Stimulated activated CD8-positive, alpha-beta memory T cell treated with anti-CD3 and anti-CD28 coated beads, Interleukin-12 subunit alpha, Interleukin-12 subunit beta, amount 100 ng/mL, for 24 hours (primary cell): ENCODE data around the gene SYNPR.

Experiments used
- DNase-seq: peaks from one replicate; pipeline ENCODE4 v3.0.0-alpha.2; 2020; ENCODE audit errors: extremely low read depth

SYNPR gene

DNA sequence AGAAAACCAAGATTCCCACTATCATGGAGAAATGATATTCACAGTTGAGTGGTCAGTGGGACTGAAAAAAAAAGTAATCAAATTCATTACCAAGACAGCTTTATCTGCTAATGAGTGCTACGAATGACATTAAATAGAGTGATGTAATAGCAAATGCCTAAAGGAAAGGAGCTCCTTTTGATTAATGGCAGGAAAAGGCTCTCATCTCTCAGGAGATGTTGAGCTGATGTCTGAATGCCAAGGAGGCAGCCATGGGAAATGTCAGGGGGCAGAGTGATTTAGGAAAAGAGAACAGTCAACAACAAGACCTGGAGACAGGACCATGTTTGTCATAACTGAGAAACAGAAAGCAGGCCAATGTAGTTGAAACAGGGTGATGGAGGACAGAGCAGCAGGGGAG lies 277.7 kb downstream of the SYNPR start:
- DNase-seq: no peak

DNA sequence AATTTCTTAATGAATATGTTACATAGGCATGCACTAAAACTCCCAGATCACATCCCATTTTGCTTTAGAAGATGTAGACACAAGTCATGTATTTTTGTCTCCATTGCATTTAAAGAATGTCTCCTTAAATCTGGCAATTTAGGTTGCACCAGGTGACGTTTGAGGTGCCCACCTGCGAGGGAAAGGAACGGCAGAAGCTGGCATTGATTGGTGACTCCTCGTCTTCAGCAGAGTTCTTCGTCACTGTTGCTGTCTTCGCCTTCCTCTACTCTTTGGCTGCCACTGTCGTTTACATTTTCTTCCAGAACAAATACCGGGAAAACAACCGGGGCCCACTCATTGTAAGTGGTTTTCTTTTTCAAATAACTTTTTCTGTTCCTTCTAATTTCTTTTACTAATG lies 278.3 kb downstream of the SYNPR start:
- DNase-seq: no peak

GRCh38 chr3:63557912-63558311 lies 279.8 kb downstream of the SYNPR start:
- DNase-seq: no peak

DNA sequence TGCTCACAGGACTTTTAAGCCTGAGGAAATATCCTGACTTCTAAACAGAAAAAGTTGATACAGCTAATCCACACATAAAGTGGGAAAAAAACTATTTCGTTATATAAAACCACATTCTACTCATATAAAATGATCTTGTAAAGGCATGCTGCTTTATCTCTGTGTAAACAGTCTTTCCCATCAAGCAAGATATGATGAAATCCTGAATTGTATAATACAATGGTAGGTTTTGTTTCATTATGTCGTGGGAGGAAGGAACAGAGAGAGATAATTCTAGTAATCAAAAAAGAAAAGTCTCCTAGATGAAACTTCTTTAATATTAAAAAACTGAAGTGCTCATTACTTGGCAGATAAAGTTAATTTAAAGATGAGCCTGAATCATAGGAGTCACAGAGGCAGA lies 281.8 kb downstream of the SYNPR start:
- no peak for DNase-seq

DNA sequence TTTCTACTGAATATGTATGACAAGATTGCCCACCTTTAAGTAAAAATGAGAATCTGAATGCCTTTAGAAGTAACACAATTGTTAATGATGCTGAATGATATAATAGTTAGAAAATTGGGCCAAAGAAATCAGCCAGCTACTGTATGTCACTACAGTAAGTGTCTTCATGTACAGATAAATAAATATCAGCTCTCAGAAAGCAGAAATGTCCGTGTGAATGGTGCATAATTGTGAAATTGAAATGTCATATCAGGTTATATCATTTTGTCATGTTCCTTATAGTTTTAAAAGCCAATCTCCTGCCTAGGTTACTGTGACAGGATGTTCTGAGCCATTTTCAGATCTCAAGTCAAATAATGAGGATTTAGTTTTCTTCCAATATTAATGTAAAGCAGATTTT lies 283.8 kb downstream of the SYNPR start:
- DNase-seq: no peak

DNA sequence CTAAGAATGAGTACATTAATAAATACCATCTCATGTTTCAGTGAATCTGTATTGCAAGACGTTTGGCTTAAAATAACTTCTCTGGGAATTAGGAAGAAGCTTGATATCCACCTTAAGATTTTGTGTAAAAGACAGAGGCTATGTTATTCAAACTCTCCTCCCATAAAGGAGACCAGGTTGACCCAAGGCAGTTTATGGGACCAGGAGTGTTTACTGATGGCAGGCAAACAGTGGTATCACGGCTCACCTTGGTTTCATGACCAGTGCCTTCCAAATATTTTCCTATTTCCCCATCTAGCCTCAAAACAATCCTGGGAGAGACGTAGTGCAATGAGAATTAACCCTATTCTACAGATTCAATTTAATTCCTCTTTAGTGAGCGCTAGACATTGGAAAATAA lies 284.2 kb downstream of the SYNPR start:
- no peak for DNase-seq

DNA sequence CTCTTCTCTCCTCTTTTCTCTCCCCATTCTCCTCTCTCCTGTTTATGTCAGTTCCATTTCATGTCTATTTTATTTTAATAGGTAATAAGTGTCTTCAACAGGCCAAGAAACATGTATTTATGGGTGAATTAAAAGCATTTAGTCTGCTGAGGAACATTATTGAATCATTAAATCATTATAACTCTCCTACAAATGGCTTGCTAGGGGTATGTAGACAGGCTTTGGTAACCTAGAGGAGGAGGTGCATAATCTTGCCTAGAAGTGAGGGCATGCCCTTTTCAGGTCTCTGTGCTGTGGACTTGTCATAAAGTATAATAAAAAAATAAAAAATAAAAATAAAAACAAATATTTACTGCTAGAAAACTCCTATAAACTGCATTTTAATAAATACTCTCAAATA lies 285.5 kb downstream of the SYNPR start:
- DNase-seq: no peak

GRCh38 chr3:63565220-63565619 lies 287.1 kb downstream of the SYNPR start:
- no peak for DNase-seq

DNA sequence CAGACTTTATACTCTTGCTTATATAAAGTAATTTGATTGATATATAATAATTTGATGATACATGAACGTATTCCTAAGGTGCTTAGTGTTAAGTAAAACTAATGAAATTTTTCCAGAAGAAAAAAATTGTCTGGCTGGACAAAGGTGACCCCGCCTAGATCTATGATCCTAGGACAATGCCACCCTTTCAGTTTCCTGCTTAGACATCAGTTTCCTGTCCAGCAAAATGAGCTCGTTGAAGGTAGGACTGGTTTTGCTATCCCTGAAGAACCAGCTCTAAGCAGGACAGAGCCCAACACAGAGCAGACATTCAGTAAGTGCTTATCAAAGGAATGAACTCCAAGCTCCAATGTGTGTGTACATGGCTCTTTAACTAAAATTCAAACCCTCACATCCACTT lies 293.6 kb downstream of the SYNPR start:
- no peak for DNase-seq

- no peak for DNase-seq
Measured at GRCh38 chr3:63576846-63577245, 298.7 kb downstream of the SYNPR start.

- no peak for DNase-seq
Measured at GRCh38 chr3:63578858-63579257, 300.8 kb downstream of the SYNPR start.

DNA sequence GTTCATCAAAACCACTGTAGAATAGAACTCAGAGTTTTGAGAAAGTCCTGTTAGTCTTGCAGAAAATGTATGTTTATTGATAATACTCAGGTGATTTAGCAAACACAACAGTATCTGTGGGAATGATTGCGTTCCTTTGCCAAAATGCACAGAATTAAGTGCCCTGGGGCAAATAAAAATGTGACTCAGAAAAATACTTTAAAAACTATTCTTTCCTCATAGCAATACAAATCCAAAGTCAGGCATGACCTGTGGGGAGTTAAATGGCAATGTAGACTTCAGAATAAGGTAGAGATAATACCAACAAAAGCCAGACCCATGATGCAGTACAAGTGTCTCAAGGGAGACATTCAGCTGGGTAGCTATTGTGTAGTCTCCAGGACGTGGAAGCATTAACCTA lies 302.0 kb downstream of the SYNPR start:
- no peak for DNase-seq

DNA sequence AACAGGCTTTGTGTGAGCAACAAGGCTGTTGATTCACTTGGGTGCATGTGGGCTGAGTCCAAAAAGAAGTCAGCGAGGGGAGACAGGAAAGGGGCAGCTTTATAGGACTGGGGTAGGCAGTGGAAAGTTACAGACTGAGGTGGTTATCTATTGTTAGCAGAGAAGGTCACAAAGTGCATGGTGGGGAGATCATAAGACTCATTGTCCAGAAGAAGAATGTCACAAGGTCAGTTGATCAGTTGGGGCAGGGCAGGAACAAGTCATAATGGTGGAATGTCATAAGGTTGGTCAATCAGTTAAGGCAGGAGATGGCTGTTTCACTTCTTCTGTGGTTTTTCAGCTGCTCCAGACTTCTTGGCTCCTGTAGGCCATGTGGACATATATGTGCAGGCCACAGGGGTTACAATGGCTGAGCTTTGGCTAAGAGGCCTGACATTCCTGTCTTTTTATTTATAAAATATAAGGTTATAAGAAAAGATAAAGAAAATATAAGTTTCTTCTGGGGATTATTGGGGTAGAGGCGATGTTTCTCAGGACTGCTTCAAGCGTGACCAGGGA lies 304.9 kb downstream of the SYNPR start:
- DNase-seq: no peak

- no peak for DNase-seq
Measured at GRCh38 chr3:63584681-63585080, 306.6 kb downstream of the SYNPR start.

GRCh38 chr3:63585927-63586326 lies 307.8 kb downstream of the SYNPR start:
- DNase-seq: no peak

- no peak for DNase-seq
Measured at GRCh38 chr3:63588895-63589294, 310.8 kb downstream of the SYNPR start.

DNA sequence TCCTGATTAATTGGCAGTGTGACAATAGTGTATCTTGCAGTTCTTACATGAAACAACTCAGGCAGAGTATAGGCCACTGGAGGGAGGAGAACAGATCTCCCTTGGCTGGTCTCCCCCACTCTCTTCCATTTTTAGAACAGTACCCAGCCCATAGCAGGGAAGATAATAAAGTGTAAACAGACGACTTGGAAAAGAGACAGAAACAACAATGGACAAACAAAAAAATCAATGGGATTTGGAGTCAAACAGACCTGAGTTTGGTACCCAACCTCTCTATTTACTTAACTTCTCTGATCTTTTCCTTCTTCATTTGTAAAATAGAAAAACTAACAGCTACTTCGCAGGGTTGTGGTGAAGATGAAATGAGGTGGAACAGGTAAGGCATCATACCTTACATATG lies 315.7 kb downstream of the SYNPR start:
- no peak for DNase-seq

DNA sequence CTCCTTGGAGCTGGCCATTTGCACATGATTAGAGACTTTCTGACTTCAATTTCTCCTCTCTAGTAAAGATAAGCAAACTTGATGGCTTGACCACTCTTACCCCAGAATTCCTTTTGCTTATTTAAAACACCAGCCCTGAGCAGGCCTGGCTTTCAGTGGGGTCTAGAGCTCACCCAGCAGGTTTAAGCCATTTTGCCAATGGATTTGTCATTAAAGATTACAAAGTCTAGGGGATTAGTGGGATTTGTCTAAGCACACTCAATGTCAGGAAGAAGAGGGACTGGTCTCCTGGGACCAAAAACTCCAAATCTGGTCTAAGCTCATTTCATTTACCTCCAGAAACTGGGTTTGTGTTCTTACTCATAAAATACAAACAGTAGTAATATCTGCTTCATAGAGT lies 317.1 kb downstream of the SYNPR start:
- DNase-seq: no peak

DNA sequence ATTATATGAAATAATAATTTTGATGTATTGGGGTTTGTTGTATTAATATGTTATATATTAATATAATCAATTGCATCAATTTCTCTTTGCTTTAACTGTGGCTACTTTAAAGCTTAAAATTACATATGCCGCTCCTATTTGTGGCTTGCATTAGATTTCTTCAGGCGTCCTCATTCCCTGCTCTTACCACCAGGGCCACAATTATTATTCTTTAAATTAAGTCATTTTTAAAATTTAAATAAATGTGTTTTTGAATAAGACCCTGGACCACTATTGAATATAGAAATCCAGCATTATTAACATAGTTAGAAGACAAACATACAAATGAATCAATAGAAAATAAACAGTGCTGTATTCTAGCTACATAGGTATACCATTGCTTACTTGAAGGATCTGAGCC lies 318.9 kb downstream of the SYNPR start:
- DNase-seq: no peak

GRCh38 chr3:63607716-63608115 lies 329.6 kb downstream of the SYNPR start:
- no peak for DNase-seq

DNA sequence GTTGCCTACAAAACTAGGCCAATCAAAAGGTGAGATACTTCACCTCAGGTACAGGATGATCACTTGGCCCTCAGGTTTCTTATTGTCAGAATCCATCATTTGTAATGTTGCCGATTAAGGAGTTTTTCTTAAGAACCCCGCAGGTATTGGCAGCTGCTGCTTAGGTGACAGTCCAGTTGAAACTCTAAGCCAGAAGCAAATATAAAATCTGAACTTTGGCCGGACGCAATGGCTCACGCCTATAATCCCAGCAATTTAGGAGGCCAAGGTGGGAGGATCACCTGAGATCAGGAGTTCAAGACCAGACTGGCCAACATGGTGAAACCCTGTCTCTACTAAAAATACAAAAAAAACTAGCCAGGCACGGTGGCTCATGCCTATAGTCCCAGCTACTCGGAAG lies 331.3 kb downstream of the SYNPR start:
- DNase-seq: no peak

DNA sequence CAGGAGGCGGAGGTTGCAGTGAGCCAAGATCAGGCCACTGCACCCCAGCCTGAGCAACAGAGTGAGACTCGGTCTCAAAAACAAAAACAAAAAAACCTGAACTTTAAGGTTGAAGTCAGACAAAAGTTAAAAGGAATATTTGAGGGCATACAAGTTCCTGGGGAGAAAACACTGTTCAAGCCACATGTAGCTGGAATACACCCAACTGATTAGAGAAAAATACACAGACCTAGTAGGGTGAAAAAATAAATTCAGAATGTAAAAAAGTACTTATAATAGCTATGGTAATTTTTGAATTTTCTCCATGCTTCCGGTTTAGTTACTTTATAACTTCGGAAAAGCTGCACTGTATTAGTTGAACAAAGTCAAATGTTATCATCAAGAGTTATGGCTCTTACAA lies 331.7 kb downstream of the SYNPR start:
- DNase-seq: no peak

- no peak for DNase-seq
Measured at GRCh38 chr3:63611382-63611781, 333.3 kb downstream of the SYNPR start.

DNA sequence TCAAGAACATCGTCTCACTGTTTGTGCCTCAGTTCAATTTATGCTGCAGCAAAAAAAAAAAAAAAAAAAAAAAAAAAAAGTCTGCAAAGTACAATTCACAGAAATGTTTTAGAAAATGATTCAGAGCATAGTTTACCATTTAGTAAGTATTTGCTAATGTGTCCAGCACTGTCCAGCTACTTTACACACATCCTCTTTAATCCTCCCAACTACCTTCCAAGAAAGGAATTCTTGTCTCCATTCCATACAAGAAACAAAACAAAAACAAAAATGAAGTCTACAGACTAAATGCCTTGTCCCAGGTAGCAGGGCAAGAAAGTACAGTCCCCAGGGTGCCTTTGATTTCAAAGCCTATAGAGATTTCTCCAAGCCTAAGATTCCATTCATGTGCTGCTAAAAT lies 335.5 kb downstream of the SYNPR start:
- DNase-seq: no peak

- no peak for DNase-seq
Measured at GRCh38 chr3:63617391-63617790, 339.3 kb downstream of the SYNPR start.
